Esophagus squamous epithelium (tissue), 5 donors: ENCODE data around the gene UGT1A10. TPM values are rescaled to one million over a fixed set of nuclear protein-coding genes. Genes with fewer than 3 reads are reported as not detected.
"Not testable (repeated sequence)": the region's sequence is repeated elsewhere in the genome, so short reads cannot be mapped to it uniquely, and the experiment has no call there.

ENCODE experiments used
- DNase-seq: peaks from one replicate; lab custom pipeline; 2025; lab: John Stamatoyannopoulos, UW
- H3K27ac ChIP-seq, 4 donors: fragments of 200-600 bp; sonication (generic); one replicate each; pipeline ENCODE4 v1.5.1; 2016 to 2019; ENCODE audit warnings: mild to moderate bottlenecking in 1 of 4
- H3K27me3 ChIP-seq, 4 donors: fragments of 200-600 bp; sonication (generic); 1 replicate in 3 of 4; 2 replicates in 1 of 4; pipeline versions ENCODE4 v1.5.1 to v1.6.0; 2017 to 2021; ENCODE audit warnings: antibody characterized with exemption in 1 of 4
- H3K36me3 ChIP-seq, 3 donors: fragments of 200-600 bp; sonication (generic); one replicate each; pipeline ENCODE4 v1.5.1; 2016 to 2019
- H3K4me1 ChIP-seq, 3 donors: fragments of 200-600 bp; sonication (generic); one replicate each; pipeline ENCODE4 v1.5.1; 2017 to 2019
- H3K4me3 ChIP-seq, 4 donors: fragments of 200-600 bp; sonication (generic); 1 replicate in 3 of 4; 2 replicates in 1 of 4; pipeline ENCODE4 v1.5.1; 2016 to 2019; ENCODE audit warnings: mild to moderate bottlenecking in 2 of 4, moderate library complexity in 1 of 4
- H3K9me3 ChIP-seq, 3 donors: fragments of 200-600 bp; sonication (generic); one replicate each; pipeline ENCODE4 v1.5.1; 2016 to 2019
- POLR2A ChIP-seq, 4 donors: fragments of 450-650 bp; IDR thresholded peaks; one replicate each; pipeline ENCODE4 v1.6.1; 2017; ENCODE audit warnings: antibody characterized with exemption in 4 of 4, mild to moderate bottlenecking in 4 of 4, moderate library complexity in 3 of 4
- WGBS, 2 donors: methylation state at CpG; one replicate each; pipeline ENCODE4 v1.1.5; 2018; 5-methylcytosine and 5-hydroxymethylcytosine counted together
- intact Hi-C: fragments of 100-400 bp; cut with DNase I; formaldehyde crosslinking; loops from one replicate; pipeline ENCODE4 v1.15.0; 2022
- total RNA-seq, 4 donors: library from RNA; depleted of rRNA; stranded (reverse); fragments of >200 nt; gene quantifications; one replicate each; pipeline ENCODE4 v1.1.0, GENCODE V29; 2016
- TF ChIP-seq, protein P1 (sequence below), 6 experiments: fragments of 450-650 bp in 4 of 6; fragments of 200-600 bp in 2 of 6; sonication (generic) in 2 of 6; IDR thresholded peaks; one replicate each; pipeline ENCODE4 v1.5.1; 2016 to 2019; ENCODE audit warnings: antibody characterized with exemption in 6 of 6, mild to moderate bottlenecking in 4 of 6, moderate library complexity in 4 of 6
- donor health status: DM: yes; HTN: yes; CAD: no.

UGT1A10 gene
- total RNA-seq, 4 donors from 2014 or later = 12.4 to 45.0 (median 23.9) TPM

DNA sequence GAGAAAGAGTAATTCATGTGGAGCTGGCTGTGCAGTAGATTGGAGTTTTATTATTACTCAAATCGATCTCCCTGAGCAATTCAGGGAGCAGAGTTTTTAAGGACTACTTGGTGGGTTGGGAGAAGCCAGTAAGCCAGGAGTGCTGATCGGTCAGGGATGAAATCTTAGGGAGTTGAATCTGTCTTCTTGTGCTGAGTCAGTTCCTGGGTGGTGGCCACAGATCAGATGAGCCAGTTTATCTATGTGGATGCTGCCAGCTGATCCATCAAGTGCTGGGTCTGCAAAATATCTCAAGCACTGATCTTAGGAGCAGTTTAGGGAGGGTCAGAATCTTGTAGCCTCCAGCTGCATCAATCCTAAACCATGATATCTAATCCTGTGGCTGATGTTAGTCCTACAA is 35.9 kb upstream of the UGT1A10 start:
- peaks cover 0 to 6% (median 0%) of the 10 kb centered on the region in 3 donors for H3K9me3 ChIP-seq
- no peak overlapping the region for H3K4me3 ChIP-seq
- intact Hi-C loops = no loop called here

DNA sequence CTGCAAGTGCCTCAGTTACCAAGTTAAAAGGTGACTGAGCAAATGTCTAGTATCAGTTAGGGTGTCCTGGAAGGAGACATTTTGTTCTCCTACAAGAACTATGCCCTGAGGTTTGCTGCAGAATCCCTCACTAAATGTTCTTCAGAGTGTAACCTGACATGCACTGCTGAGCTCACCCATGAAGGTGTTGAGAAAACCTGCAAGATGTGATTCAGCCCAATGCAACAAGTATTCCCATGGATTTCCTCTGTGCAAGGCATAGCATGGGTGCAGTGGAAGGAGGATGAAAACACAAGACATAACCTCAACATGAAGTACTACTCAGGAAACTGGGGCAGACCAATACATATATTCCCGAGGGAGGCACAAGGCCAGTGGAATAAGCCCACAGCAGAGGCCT is 34.2 kb upstream of the UGT1A10 start:
- Histone ChIP-seq H3K36me3 (no peaks in the 10 kb centered on the region), H3K27me3 (peaks cover 0 to 10% (median 0%) of the 10 kb centered on the region in 4 donors), H3K9me3 (peaks cover 0 to 6% (median 0%) of the 10 kb centered on the region in 3 donors), H3K4me3 (no peak overlapping the region), H3K4me1 (peaks cover 0 to 12% (median 0%) of the 10 kb centered on the region in 3 donors), H3K27ac (no peak overlapping the region)
- 89 to 92% methylated on average over 1 of the region's 1 CpG for WGBS, 2 donors
- intact Hi-C loops = no loop called here
- no peak for DNase-seq
- TF ChIP-seq POLR2A (IDR thresholded peaks at IDR 0.05) = no peak
- TF ChIP-seq, protein P1, sequence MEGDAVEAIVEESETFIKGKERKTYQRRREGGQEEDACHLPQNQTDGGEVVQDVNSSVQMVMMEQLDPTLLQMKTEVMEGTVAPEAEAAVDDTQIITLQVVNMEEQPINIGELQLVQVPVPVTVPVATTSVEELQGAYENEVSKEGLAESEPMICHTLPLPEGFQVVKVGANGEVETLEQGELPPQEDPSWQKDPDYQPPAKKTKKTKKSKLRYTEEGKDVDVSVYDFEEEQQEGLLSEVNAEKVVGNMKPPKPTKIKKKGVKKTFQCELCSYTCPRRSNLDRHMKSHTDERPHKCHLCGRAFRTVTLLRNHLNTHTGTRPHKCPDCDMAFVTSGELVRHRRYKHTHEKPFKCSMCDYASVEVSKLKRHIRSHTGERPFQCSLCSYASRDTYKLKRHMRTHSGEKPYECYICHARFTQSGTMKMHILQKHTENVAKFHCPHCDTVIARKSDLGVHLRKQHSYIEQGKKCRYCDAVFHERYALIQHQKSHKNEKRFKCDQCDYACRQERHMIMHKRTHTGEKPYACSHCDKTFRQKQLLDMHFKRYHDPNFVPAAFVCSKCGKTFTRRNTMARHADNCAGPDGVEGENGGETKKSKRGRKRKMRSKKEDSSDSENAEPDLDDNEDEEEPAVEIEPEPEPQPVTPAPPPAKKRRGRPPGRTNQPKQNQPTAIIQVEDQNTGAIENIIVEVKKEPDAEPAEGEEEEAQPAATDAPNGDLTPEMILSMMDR (IDR thresholded peaks at IDR 0.05) = no peak

More for the DNA sequence above, 35.9 kb upstream of the UGT1A10 start:
- DNase-seq = no peak
- TF ChIP-seq POLR2A (IDR thresholded peaks at IDR 0.05) = no peak
- 38 to 83% methylated on average over 2 of the region's 2 CpGs for WGBS, 2 donors
- Histone ChIP-seq H3K36me3 (no peaks in the 10 kb centered on the region), H3K4me1 (peaks cover 0 to 26% (median 0%) of the 10 kb centered on the region in 3 donors), H3K27me3 (peaks cover 0 to 10% (median 0%) of the 10 kb centered on the region in 4 donors), H3K27ac (no peak overlapping the region)

DNA sequence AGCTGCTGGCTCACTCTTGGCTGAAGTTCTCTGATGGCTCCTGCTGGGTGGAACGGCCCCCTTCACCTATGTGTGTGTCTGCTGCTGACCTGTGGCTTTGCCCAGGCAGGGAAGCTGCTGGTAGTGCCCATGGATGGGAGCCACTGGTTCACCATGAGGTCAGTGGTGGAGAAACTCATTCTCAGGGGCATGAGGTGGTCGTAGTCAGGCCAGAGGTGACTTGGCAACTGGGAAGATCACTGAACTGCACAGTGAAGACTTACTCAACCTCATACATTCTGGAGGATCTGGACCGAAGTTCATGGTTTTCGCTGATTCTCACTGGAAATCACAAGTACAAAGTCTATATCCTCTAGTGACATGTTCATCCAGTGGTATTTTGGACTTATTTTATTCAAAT is 32.7 kb upstream of the UGT1A10 start:
- 81 to 85% methylated on average over 4 of the region's 4 CpGs for WGBS, 2 donors
- no peaks in the 10 kb centered on the region for H3K36me3 ChIP-seq
- peaks cover 0 to 6% (median 0%) of the 10 kb centered on the region in 3 donors for H3K9me3 ChIP-seq
- no peak overlapping the region for H3K4me3 ChIP-seq
- TF ChIP-seq, protein P1 (IDR thresholded peaks at IDR 0.05) = no peak
- H3K4me1 ChIP-seq = no peaks in the 10 kb centered on the region
- intact Hi-C loops = no loop called here
- no peak overlapping the region for H3K27ac ChIP-seq
- no peak for DNase-seq
- H3K27me3 ChIP-seq = peaks cover 0 to 10% (median 0%) of the 10 kb centered on the region in 4 donors

DNA sequence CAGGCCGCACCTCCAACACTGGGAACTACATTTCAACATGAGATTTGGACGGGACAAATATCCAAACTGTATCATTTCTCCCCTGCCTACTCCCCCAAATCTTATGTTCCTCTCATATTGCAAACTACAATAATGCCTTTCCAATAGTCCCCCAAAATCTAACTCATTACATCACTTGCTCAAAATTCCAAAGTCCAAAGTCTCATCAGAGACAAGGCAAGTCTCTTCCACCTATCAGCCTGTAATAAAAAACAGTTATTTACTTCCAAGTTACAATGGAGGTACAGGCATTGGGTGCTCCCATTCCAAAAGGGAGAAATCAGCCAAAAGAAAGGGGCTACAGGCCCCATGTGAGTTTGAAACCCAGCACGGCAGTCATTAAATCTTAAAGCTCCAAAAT is 31.4 kb upstream of the UGT1A10 start:
- Histone ChIP-seq H3K9me3 (peaks cover 0 to 6% (median 0%) of the 10 kb centered on the region in 3 donors), H3K36me3 (no peaks in the 10 kb centered on the region), H3K27me3 (peaks cover 0 to 10% (median 0%) of the 10 kb centered on the region in 4 donors), H3K4me3 (no peak overlapping the region), H3K4me1 (no peaks in the 10 kb centered on the region), H3K27ac (no peak overlapping the region)
- intact Hi-C loops = no loop called here
- WGBS, 2 donors = 84 to 89% methylated on average over 3 of the region's 3 CpGs
- TF ChIP-seq, protein P1 (IDR thresholded peaks at IDR 0.05) = no peak
- no peak for TF ChIP-seq POLR2A (IDR thresholded peaks at IDR 0.05)
- no peak for DNase-seq

DNA sequence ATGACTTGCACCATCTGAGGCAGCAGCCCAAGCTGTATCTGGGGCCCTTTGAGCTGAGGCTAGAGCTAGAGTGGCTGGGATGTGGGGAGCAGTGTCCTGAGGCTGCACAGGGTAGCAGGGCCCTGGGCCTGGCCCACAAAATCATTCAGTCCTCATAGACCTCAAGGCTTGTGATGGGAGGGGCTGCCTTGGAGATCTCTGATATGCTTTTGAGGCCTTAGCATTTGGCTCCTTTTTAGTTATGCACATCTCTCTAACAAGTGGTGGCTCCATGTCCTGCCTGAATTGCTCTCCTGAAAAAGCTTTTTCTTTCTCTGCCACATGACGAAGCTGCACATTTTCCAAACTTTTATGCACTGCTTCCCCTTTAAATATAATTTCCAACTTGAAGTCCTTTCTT is 30.6 kb upstream of the UGT1A10 start:
- Histone ChIP-seq H3K36me3 (no peaks in the 10 kb centered on the region), H3K9me3 (peaks cover 0 to 6% (median 4%) of the 10 kb centered on the region in 3 donors), H3K27me3 (peaks cover 0 to 6% (median 0%) of the 10 kb centered on the region in 4 donors), H3K27ac (no peak overlapping the region), H3K4me1 (no peaks in the 10 kb centered on the region), H3K4me3 (no peak overlapping the region)
- TF ChIP-seq, protein P1 (IDR thresholded peaks at IDR 0.05) = no peak
- TF ChIP-seq POLR2A (IDR thresholded peaks at IDR 0.05) = no peak
- DNase-seq = no peak
- intact Hi-C loops = no loop called here
- WGBS, 2 donors = 81 to 88% methylated on average over 1 of the region's 1 CpG

DNA sequence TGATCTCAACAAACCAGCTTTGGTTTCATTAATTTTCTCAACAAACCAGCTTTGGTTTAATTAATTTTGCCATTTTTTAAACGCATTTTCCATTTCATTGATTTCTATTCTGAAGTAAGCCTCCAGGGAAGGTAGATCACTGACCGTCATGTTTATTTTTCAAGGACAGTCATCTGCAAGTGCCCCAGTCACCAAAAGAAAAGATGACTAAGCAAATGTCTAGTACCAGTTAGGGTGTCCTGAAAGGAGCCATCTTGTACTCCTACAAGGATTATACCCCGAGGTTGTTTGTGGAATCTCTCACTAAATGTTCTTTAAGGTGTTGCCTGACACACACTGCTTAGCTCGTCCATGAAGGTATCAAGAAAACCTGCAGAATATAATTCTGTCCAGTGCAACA is 25.0 kb upstream of the UGT1A10 start:
- no peaks in the 10 kb centered on the region for H3K4me1 ChIP-seq
- intact Hi-C loops = no loop called here
- DNase-seq = no peak
- no peaks in the 10 kb centered on the region for H3K27me3 ChIP-seq
- H3K27ac ChIP-seq = no peak overlapping the region
- WGBS, 2 donors = 75 to 80% methylated on average over 4 of the region's 4 CpGs
- H3K4me3 ChIP-seq = no peak overlapping the region
- TF ChIP-seq POLR2A (IDR thresholded peaks at IDR 0.05) = no peak
- TF ChIP-seq, protein P1 (IDR thresholded peaks at IDR 0.05) = no peak
- no peaks in the 10 kb centered on the region for H3K36me3 ChIP-seq
- peaks cover 0 to 11% (median 4%) of the 10 kb centered on the region in 3 donors for H3K9me3 ChIP-seq

DNA sequence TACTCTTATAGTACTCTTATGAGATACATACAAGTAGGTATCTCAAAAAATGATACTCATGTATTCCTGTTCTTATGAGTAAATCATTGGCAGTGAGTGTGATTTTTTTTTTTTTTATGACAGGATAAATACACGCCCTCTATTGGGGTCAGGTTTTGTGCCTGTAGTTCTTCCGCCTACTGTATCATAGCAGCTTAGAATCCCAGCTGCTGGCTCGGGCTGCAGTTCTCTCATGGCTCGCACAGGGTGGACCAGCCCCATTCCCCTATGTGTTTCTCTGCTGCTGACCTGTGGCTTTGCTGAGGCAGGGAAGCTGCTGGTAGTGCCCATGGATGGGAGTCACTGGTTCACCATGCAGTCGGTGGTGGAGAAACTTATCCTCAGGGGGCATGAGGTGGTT is 18.8 kb upstream of the UGT1A10 start, which contains the start of gene UGT1A8:
Gene UGT1A8 (plus strand): TSS at position 158 of the 400 bp plus-strand sequence. CDS start 75 bp downstream, at position 233.
- H3K4me1 ChIP-seq, H3K4me3 ChIP-seq, H3K27me3 ChIP-seq, H3K27ac ChIP-seq, intact Hi-C loops, DNase-seq, H3K36me3 ChIP-seq, H3K9me3 ChIP-seq: not testable (repeated sequence)
- WGBS, 2 donors = 39 to 62% methylated on average over 4 to 5 of the region's 5 CpGs
